Ovary (tissue), 3 donors: ENCODE data around the gene COQ8B.

Experiments
- CTCF ChIP-seq, 3 donors: fragments of 450-650 bp in 2 of 3; fragments of 200-600 bp in 1 of 3; IDR thresholded peaks; one replicate each; pipeline versions ENCODE4 v1.5.1 to v1.8.0; 2016 to 2022; ENCODE audit warnings: antibody characterized with exemption in 3 of 3, mild to moderate bottlenecking in 1 of 3
- EP300 ChIP-seq: sonication (generic); formaldehyde crosslinking; IDR thresholded peaks from one replicate; pipeline ENCODE4 v1.6.1; 2017; ENCODE audit warnings: antibody characterized with exemption
- POLR2A ChIP-seq: fragments of 450-650 bp; IDR thresholded peaks from one replicate; pipeline ENCODE4 v1.6.1; 2017; ENCODE audit warnings: antibody characterized with exemption, mild to moderate bottlenecking, moderate library complexity
- donor health status: DM: no; HTN: no; CAD: no.

- TF ChIP-seq CTCF (IDR thresholded peaks at IDR 0.05), result no peak
- no peak for TF ChIP-seq POLR2A
- no peak for TF ChIP-seq EP300
These were observed 18.5 kb upstream of the COQ8B start for GRCh38 chr19:40735013-40735771.
